HCT116 (cell line): ENCODE measurements around the gene SUPT3H. TPM values are rescaled to one million over a fixed set of nuclear protein-coding genes. Genes with fewer than 3 reads are reported as not detected.

Experiments used
- ATAC-seq: fragments of 200-7000 bp; cut with Tn5 transposase; 2 replicates; pipeline ENCODE4 v1.9.1; 2020; ENCODE audit warnings: mild to moderate bottlenecking, moderate library complexity
- BruUV-seq: library from RNA; stranded (reverse); fragments of 400-500 nt; replicated peaks from 2 replicates; lab custom pipeline; 2021; lab: Mats Ljungman, UMichigan
- CTCF ChIA-PET: fragments of 300-600 bp; sonication (Branson Sonifier 250); formaldehyde crosslinking; loops from one replicate; lab custom pipeline; 2021; ENCODE audit warnings: antibody characterized with exemption; lab: Charles Lee
- POLR2A ChIA-PET: fragments of 300-600, 350-600 bp; sonication (Branson Sonifier 250); formaldehyde crosslinking; loops from one replicate; lab custom pipeline; 2021; ENCODE audit warnings: antibody characterized with exemption; lab: Charles Lee
- RAD21 ChIA-PET, 2 experiments: fragments of 300-600 bp; sonication (Branson Sonifier 250); formaldehyde crosslinking; loops; one replicate each; lab custom pipeline; 2023; ENCODE audit warnings: low total read pairs in 2 of 2; ENCODE audit not compliant: uncharacterized antibody in 2 of 2, unreplicated experiment in 2 of 2, low non-redundant PET in 1 of 2; lab: Charles Lee
- DNase-seq: peaks from one replicate; pipeline ENCODE4 v3.0.0-alpha.2; 2010; ENCODE audit warnings: low read depth, low spot score
- H2AFZ ChIP-seq: fragments of 200-600 bp; shearing (Covaris generic), sonication (generic); 2 replicates; pipeline ENCODE4 v1.6.1; 2017; ENCODE audit warnings: low read depth, mixed run types, mixed read lengths, antibody characterized with exemption, low read length; ENCODE audit not compliant: poor library complexity, severe bottlenecking
- H3K27ac ChIP-seq: 2 replicates; pipeline ENCODE4 v1.5.1; 2012; ENCODE audit warnings: low read depth, low read length
- H3K27me3 ChIP-seq: fragments of 200-600 bp; sonication (generic); 2 replicates; pipeline ENCODE4 v1.6.1; 2016; ENCODE audit warnings: mixed run types, low read length, mixed read lengths; ENCODE audit not compliant: insufficient read depth
- H3K36me3 ChIP-seq, 2 experiments: fragments of 200-500 bp in 1 of 2; fragments of 200-600 bp in 1 of 2; sonication (Bioruptor generic) in 1 of 2; sonication (generic) in 1 of 2; 2 replicates each; pipeline versions ENCODE4 v1.5.1 to v1.6.1; 2014 to 2016; ENCODE audit warnings: low read length in 2 of 2, inconsistent platforms in 1 of 2, mixed read lengths in 1 of 2, mixed run types in 1 of 2; ENCODE audit not compliant: insufficient read depth in 2 of 2, control insufficient read depth in 1 of 2
- H3K4me1 ChIP-seq, 2 experiments: fragments of 200-600 bp in 1 of 2; sonication (generic) in 1 of 2; 2 replicates each; pipeline versions ENCODE4 v1.5.1 to v1.6.1; 2012 to 2017; ENCODE audit warnings: low read length in 2 of 2, inconsistent platforms in 1 of 2, mild to moderate bottlenecking in 1 of 2, mixed read lengths in 1 of 2, mixed run types in 1 of 2, moderate library complexity in 1 of 2; ENCODE audit not compliant: insufficient read depth in 2 of 2, control insufficient read depth in 1 of 2
- H3K4me2 ChIP-seq: fragments of 200-600 bp; sonication (generic); 2 replicates; pipeline ENCODE4 v1.6.1; 2017; ENCODE audit warnings: mixed run types, low read length, mixed read lengths
- H3K4me3 ChIP-seq, 2 experiments: fragments of 200-600 bp in 1 of 2; sonication (generic) in 1 of 2; replicated peaks in 1 of 2; 2 replicates each; pipeline ENCODE4 v1.5.1; 2011 to 2016; ENCODE audit warnings: low read length in 2 of 2, control low read depth in 1 of 2, low read depth in 1 of 2, mild to moderate bottlenecking in 1 of 2, mixed read lengths in 1 of 2, mixed run types in 1 of 2
- H3K79me2 ChIP-seq: fragments of 200-600 bp; sonication (generic); 2 replicates; pipeline ENCODE4 v1.6.1; 2017; ENCODE audit warnings: mild to moderate bottlenecking, mixed run types, low read length, moderate library complexity, mixed read lengths; ENCODE audit not compliant: insufficient read depth
- H3K9ac ChIP-seq: fragments of 200-600 bp; sonication (generic); 2 replicates; pipeline ENCODE4 v1.6.1; 2016; ENCODE audit warnings: low read length, mixed read lengths
- H3K9me2 ChIP-seq: fragments of 200-600 bp; sonication (generic), shearing (Covaris generic); 2 replicates; pipeline ENCODE4 v1.6.1; 2017; ENCODE audit warnings: mixed run types, mild to moderate bottlenecking, moderate library complexity; ENCODE audit not compliant: insufficient read depth
- H3K9me3 ChIP-seq, 2 experiments: fragments of 200-500 bp in 1 of 2; fragments of 200-600 bp in 1 of 2; sonication (Bioruptor generic) in 1 of 2; sonication (generic) in 1 of 2; 2 replicates each; pipeline ENCODE4 v1.6.1; 2014 to 2017; ENCODE audit warnings: low read length in 2 of 2, mixed read lengths in 2 of 2, inconsistent platforms in 1 of 2, low read depth in 1 of 2, mild to moderate bottlenecking in 1 of 2, mixed run types in 1 of 2, moderate library complexity in 1 of 2; ENCODE audit not compliant: control insufficient read depth in 1 of 2, insufficient read depth in 1 of 2
- H4K20me1 ChIP-seq: fragments of 200-600 bp; sonication (generic), shearing (Covaris generic); 2 replicates; pipeline ENCODE4 v1.6.1; 2017; ENCODE audit warnings: mixed run types, mild to moderate bottlenecking, moderate library complexity; ENCODE audit not compliant: insufficient read depth
- ELF1 ChIP-seq: IDR thresholded peaks from 2 replicates; pipeline ENCODE4 v1.6.1; 2012; ENCODE audit warnings: low read depth, borderline replicate concordance
- EZH2phosphoT487 ChIP-seq: fragments of 200-600 bp; IDR thresholded peaks from 2 replicates; pipeline ENCODE4 v1.6.1; 2018; ENCODE audit warnings: antibody characterized with exemption, borderline replicate concordance
- FOSL1 ChIP-seq: IDR thresholded peaks from 2 replicates; pipeline ENCODE4 v1.6.1; 2012; ENCODE audit warnings: low read depth
- SP1 ChIP-seq: IDR thresholded peaks from 2 replicates; pipeline ENCODE4 v1.6.1; 2012; ENCODE audit warnings: low read depth
- TCF7L2 ChIP-seq: IDR thresholded peaks from 2 replicates; pipeline ENCODE4 v1.7.0; 2011; ENCODE audit warnings: borderline replicate concordance, inconsistent platforms; ENCODE audit not compliant: insufficient read depth, insufficient read length; ENCODE audit errors: extremely low read depth
- YY1 ChIP-seq: IDR thresholded peaks from 2 replicates; pipeline ENCODE4 v1.6.1; 2011; ENCODE audit warnings: low read length, low read depth, moderate library complexity, mild to moderate bottlenecking; ENCODE audit not compliant: insufficient replicate concordance; ENCODE audit errors: extremely low read depth
- ZNF274 ChIP-seq: fragments of 200-500 bp; sonication (Bioruptor generic); IDR thresholded peaks from 2 replicates; pipeline ENCODE4 v1.6.1; 2014; ENCODE audit warnings: mild to moderate bottlenecking, low read depth, low read length, inconsistent platforms
- intact Hi-C: fragments of 100-400 bp; cut with micrococcal nuclease; formaldehyde crosslinking; loops from 2 replicates; pipeline ENCODE4 v1.10.0; 2022
- total RNA-seq: library from RNA; stranded (reverse); gene quantifications from one replicate; pipeline ENCODE4 v1.2.1, GENCODE V29; 2021; ENCODE audit not compliant: unreplicated experiment
- TF ChIP-seq, protein P1 (sequence below): IDR thresholded peaks from 2 replicates; pipeline ENCODE4 v1.6.1; 2012; ENCODE audit warnings: low read depth
- TF ChIP-seq, protein P2 (sequence below): IDR thresholded peaks from 2 replicates; pipeline ENCODE4 v1.6.1; 2011; ENCODE audit warnings: mild to moderate bottlenecking, low read length, moderate library complexity; ENCODE audit not compliant: insufficient replicate concordance; ENCODE audit errors: extremely low read depth
- TF ChIP-seq, protein P3 (sequence below), 3 experiments: fragments of 200-600 bp in 1 of 3; sonication (generic) in 1 of 3; IDR thresholded peaks in 2 of 3; conservative IDR thresholded peaks in 1 of 3; 2 replicates each; pipeline ENCODE4 v1.5.1; 2012 to 2017; ENCODE audit warnings: low read depth in 2 of 3, low read length in 2 of 3, antibody characterized with exemption in 1 of 3, borderline replicate concordance in 1 of 3, control low read depth in 1 of 3, mild to moderate bottlenecking in 1 of 3, mixed read lengths in 1 of 3, mixed run types in 1 of 3, moderate library complexity in 1 of 3; ENCODE audit not compliant: insufficient read depth in 1 of 3

The SUPT3H gene
- total RNA-seq, 1 experiment from 2014 or later = 7.4 TPM

DNA sequence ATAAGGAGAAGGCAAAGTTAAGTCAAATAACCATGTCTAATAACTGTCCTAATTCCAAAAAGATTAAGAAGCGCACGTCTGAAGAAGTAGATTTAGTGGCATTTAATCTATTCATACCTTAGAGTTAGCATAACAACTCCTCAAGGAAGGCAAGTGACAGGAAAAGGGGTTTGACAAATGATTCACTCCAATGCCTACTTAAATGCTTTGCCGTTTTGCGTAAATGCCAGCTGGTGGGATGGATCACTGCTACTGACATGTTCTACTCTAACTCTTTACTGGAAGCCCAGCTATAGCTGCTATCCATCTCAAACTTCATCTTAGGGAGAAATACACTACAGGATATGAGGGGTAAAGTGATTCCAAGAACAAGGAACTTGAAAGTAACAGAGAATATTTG lies 396.9 kb downstream of the SUPT3H start:
- no TSS peak for BruUV-seq
- ChIA-PET CTCF (no interaction called here), RAD21 (no interaction called here), POLR2A (no interaction called here)
- no peak for DNase-seq
- no peaks in the 10 kb centered on the region for H3K27me3 ChIP-seq
- TF ChIP-seq, protein P1, sequence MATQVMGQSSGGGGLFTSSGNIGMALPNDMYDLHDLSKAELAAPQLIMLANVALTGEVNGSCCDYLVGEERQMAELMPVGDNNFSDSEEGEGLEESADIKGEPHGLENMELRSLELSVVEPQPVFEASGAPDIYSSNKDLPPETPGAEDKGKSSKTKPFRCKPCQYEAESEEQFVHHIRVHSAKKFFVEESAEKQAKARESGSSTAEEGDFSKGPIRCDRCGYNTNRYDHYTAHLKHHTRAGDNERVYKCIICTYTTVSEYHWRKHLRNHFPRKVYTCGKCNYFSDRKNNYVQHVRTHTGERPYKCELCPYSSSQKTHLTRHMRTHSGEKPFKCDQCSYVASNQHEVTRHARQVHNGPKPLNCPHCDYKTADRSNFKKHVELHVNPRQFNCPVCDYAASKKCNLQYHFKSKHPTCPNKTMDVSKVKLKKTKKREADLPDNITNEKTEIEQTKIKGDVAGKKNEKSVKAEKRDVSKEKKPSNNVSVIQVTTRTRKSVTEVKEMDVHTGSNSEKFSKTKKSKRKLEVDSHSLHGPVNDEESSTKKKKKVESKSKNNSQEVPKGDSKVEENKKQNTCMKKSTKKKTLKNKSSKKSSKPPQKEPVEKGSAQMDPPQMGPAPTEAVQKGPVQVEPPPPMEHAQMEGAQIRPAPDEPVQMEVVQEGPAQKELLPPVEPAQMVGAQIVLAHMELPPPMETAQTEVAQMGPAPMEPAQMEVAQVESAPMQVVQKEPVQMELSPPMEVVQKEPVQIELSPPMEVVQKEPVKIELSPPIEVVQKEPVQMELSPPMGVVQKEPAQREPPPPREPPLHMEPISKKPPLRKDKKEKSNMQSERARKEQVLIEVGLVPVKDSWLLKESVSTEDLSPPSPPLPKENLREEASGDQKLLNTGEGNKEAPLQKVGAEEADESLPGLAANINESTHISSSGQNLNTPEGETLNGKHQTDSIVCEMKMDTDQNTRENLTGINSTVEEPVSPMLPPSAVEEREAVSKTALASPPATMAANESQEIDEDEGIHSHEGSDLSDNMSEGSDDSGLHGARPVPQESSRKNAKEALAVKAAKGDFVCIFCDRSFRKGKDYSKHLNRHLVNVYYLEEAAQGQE = no peak
- TF ChIP-seq YY1 = no peak
- no peak for TF ChIP-seq TCF7L2
- no peak for TF ChIP-seq ELF1
- no peak for TF ChIP-seq EZH2phosphoT487
- no peak for TF ChIP-seq ZNF274
- TF ChIP-seq, protein P2, sequence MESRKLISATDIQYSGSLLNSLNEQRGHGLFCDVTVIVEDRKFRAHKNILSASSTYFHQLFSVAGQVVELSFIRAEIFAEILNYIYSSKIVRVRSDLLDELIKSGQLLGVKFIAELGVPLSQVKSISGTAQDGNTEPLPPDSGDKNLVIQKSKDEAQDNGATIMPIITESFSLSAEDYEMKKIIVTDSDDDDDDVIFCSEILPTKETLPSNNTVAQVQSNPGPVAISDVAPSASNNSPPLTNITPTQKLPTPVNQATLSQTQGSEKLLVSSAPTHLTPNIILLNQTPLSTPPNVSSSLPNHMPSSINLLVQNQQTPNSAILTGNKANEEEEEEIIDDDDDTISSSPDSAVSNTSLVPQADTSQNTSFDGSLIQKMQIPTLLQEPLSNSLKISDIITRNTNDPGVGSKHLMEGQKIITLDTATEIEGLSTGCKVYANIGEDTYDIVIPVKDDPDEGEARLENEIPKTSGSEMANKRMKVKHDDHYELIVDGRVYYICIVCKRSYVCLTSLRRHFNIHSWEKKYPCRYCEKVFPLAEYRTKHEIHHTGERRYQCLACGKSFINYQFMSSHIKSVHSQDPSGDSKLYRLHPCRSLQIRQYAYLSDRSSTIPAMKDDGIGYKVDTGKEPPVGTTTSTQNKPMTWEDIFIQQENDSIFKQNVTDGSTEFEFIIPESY = no peak
- TF ChIP-seq FOSL1 = no peak
- TF ChIP-seq SP1 = no peak
- TF ChIP-seq, protein P3, sequence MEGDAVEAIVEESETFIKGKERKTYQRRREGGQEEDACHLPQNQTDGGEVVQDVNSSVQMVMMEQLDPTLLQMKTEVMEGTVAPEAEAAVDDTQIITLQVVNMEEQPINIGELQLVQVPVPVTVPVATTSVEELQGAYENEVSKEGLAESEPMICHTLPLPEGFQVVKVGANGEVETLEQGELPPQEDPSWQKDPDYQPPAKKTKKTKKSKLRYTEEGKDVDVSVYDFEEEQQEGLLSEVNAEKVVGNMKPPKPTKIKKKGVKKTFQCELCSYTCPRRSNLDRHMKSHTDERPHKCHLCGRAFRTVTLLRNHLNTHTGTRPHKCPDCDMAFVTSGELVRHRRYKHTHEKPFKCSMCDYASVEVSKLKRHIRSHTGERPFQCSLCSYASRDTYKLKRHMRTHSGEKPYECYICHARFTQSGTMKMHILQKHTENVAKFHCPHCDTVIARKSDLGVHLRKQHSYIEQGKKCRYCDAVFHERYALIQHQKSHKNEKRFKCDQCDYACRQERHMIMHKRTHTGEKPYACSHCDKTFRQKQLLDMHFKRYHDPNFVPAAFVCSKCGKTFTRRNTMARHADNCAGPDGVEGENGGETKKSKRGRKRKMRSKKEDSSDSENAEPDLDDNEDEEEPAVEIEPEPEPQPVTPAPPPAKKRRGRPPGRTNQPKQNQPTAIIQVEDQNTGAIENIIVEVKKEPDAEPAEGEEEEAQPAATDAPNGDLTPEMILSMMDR (IDR thresholded peaks at IDR 0.05 in 2 of 3, conservative IDR thresholded peaks at IDR 0.05 in 1 of 3; ENCODE audit: borderline replicate concordance in 1 of 3, insufficient read depth in 1 of 3, low read depth in 2 of 3, low read length in 2 of 3) = no peak
- no peaks in the 10 kb centered on the region for H3K36me3 ChIP-seq
- H2AFZ ChIP-seq = no peak overlapping the region
- no peak overlapping the region for H3K27ac ChIP-seq
- H3K79me2 ChIP-seq = no peaks in the 10 kb centered on the region
- no peaks in the 10 kb centered on the region for H3K9me3 ChIP-seq
- H3K9me2 ChIP-seq = no peaks in the 10 kb centered on the region
- no peak for ATAC-seq
- no peak overlapping the region for H3K9ac ChIP-seq
- intact Hi-C loops = no loop called here
- H4K20me1 ChIP-seq = no peaks in the 10 kb centered on the region
- H3K4me2 ChIP-seq = no peak overlapping the region
- H3K4me3 ChIP-seq = no peak overlapping the region
- no peaks in the 10 kb centered on the region for H3K4me1 ChIP-seq
